Pancreas (tissue), 10 donors: Measurements from ENCODE around the gene RMP24.
"Not testable (repeated sequence)": the region's sequence is repeated elsewhere in the genome, so short reads cannot be mapped to it uniquely, and the experiment has no call there.

ENCODE experiments used
- ATAC-seq, 4 donors: fragments of 200-7000 bp; cut with Tn5 transposase; one replicate each; pipeline versions ENCODE4 v1.8.0 to v1.9.1; 2020; ENCODE audit warnings: mild to moderate bottlenecking in 4 of 4, moderate library complexity in 4 of 4
- DNase-seq, 6 donors: peaks; one replicate each; pipeline ENCODE4 v3.0.0-alpha.2; 2020
- FAIRE-seq: peaks from 2 replicates; lab custom pipeline; 2012; peaks lifted over from hg19 to GRCh38; lab: Jason Lieb, UNC
- H3K27ac ChIP-seq, 4 donors: fragments of 200-600 bp; sonication (generic); 1 replicate in 3 of 4; 2 replicates in 1 of 4; pipeline versions ENCODE4 v1.5.0 to v1.8.0; 2020
- H3K27me3 ChIP-seq, 4 donors: fragments of 200-600 bp; one replicate each; pipeline ENCODE4 v1.8.0; 2021
- H3K36me3 ChIP-seq, 3 donors: fragments of 200-600 bp; sonication (generic) in 1 of 3; one replicate each; pipeline versions ENCODE4 v1.5.0 to v1.8.0; 2020 to 2021
- H3K4me1 ChIP-seq, 3 donors: fragments of 200-600 bp; one replicate each; pipeline ENCODE4 v1.8.0; 2021
- H3K4me3 ChIP-seq, 4 donors: fragments of 200-600 bp; sonication (generic) in 2 of 4; one replicate each; pipeline versions ENCODE4 v1.5.0 to v1.8.0; 2020 to 2021
- H3K9me3 ChIP-seq, 4 donors: fragments of 200-600 bp; one replicate each; pipeline ENCODE4 v1.8.0; 2021
- WGBS, 2 donors: extraction: QIAGEN DNeasy Blood & Tissue Kit; methylation state at CpG; one replicate each; pipeline ENCODE4 v1.1.7; 2013; 5-methylcytosine and 5-hydroxymethylcytosine counted together
- intact Hi-C, 3 donors: fragments of 100-400 bp; cut with DNase I; formaldehyde crosslinking; loops; one replicate each; pipeline versions ENCODE4 v1.11.1 to v1.14.2; 2022
- TF ChIP-seq, protein P1 (sequence below), 4 donors: fragments of 200-600 bp; sonication (generic) in 3 of 4; IDR thresholded peaks; one replicate each; pipeline versions ENCODE4 v1.5.0 to v1.8.0; 2021; ENCODE audit warnings: antibody characterized with exemption in 4 of 4
- donor health status: healthy with polysubstance abuse.
- donor health status: DM: no; HTN: no; CAD: no; lungs with moderate emphysema.
- donor health status: DM: no; HTN: no; CAD: no.
- donor health status: control.
- donor health status: control.
- donor health status: Bipolar disorder and iron deficiency.
- donor health status: DM: yes; HTN: yes; CAD: no.
- donor health status: DM: no; HTN: no; CAD: no.
- donor health status: DM: no; HTN: no; CAD: no.
- donor health status: DM: yes; HTN: yes; CAD: no.

The RMP24 gene

GRCh38 chr18:35956226-35956625 is 16.3 kb upstream of the RMP24 start:
- Histone ChIP-seq H3K4me3 (no peak overlapping the region), H3K4me1 (no peaks in the 10 kb centered on the region), H3K9me3 (no peaks in the 10 kb centered on the region), H3K27ac (no peak overlapping the region), H3K27me3 (no peaks in the 10 kb centered on the region), H3K36me3 (no peaks in the 10 kb centered on the region)
- intact Hi-C loops = no loop called here
- DNase-seq = no peak
- TF ChIP-seq, protein P1, sequence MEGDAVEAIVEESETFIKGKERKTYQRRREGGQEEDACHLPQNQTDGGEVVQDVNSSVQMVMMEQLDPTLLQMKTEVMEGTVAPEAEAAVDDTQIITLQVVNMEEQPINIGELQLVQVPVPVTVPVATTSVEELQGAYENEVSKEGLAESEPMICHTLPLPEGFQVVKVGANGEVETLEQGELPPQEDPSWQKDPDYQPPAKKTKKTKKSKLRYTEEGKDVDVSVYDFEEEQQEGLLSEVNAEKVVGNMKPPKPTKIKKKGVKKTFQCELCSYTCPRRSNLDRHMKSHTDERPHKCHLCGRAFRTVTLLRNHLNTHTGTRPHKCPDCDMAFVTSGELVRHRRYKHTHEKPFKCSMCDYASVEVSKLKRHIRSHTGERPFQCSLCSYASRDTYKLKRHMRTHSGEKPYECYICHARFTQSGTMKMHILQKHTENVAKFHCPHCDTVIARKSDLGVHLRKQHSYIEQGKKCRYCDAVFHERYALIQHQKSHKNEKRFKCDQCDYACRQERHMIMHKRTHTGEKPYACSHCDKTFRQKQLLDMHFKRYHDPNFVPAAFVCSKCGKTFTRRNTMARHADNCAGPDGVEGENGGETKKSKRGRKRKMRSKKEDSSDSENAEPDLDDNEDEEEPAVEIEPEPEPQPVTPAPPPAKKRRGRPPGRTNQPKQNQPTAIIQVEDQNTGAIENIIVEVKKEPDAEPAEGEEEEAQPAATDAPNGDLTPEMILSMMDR (IDR thresholded peaks at IDR 0.05) = no peak
- no peak for FAIRE-seq
- WGBS, 2 donors = 70 to 71% methylated on average over 3 of the region's 3 CpGs
- ATAC-seq = no peak

GRCh38 chr18:35962320-35962719 is 10.2 kb upstream of the RMP24 start:
- H3K36me3 ChIP-seq = no peaks in the 10 kb centered on the region
- WGBS, 2 donors = 70 to 89% methylated on average over 2 of the region's 2 CpGs
- no peak overlapping the region for H3K27ac ChIP-seq
- no peaks in the 10 kb centered on the region for H3K4me1 ChIP-seq
- intact Hi-C loops = no loop called here
- H3K4me3 ChIP-seq = no peak overlapping the region
- ATAC-seq = no peak
- DNase-seq = no peak
- no peaks in the 10 kb centered on the region for H3K27me3 ChIP-seq
- H3K9me3 ChIP-seq = no peaks in the 10 kb centered on the region
- TF ChIP-seq, protein P1 (IDR thresholded peaks at IDR 0.05) = no peak
- FAIRE-seq = no peak

- intact Hi-C loops = no loop called here
- Histone ChIP-seq H3K36me3 (no peaks in the 10 kb centered on the region), H3K9me3 (no peaks in the 10 kb centered on the region), H3K27me3 (no peaks in the 10 kb centered on the region), H3K27ac (no peak overlapping the region), H3K4me1 (no peaks in the 10 kb centered on the region), H3K4me3 (no peak overlapping the region)
- FAIRE-seq = no peak
- no peak for ATAC-seq
- DNase-seq = no peak
- TF ChIP-seq, protein P1 (IDR thresholded peaks at IDR 0.05) = no peak
Observed at GRCh38 chr18:35964319-35964718, 8.2 kb upstream of the RMP24 start.

GRCh38 chr18:35967866-35968265 is 4.6 kb upstream of the RMP24 start:
- H3K4me1 ChIP-seq, intact Hi-C loops, H3K27ac ChIP-seq, H3K4me3 ChIP-seq, H3K9me3 ChIP-seq, H3K27me3 ChIP-seq, H3K36me3 ChIP-seq, DNase-seq, ATAC-seq, FAIRE-seq: not testable (repeated sequence)
- WGBS, 2 donors = 75 to 82% methylated on average over 4 of the region's 4 CpGs

GRCh38 chr18:35968278-35968880 is 4.1 kb upstream of the RMP24 start:
- FAIRE-seq (no peak), ATAC-seq (no peak), DNase-seq (no peak)
- Histone ChIP-seq H3K4me3 (no peak overlapping the region), H3K9me3 (no peaks in the 10 kb centered on the region), H3K27ac (no peak overlapping the region), H3K36me3 (no peaks in the 10 kb centered on the region), H3K27me3 (no peaks in the 10 kb centered on the region), H3K4me1 (peaks cover 0 to 2% (median 1%) of the 10 kb centered on the region in 3 donors)
- 78 to 79% methylated on average over 9 of the region's 9 CpGs for WGBS, 2 donors
- TF ChIP-seq, protein P1 (IDR thresholded peaks at IDR 0.05) = no peak
- intact Hi-C loops = no loop called here
